Activated effector memory CD4-positive, alpha-beta T cell treated with anti-CD3 and anti-CD28 coated beads, Interleukin-2, amount 50 U/mL, for 16 hours (primary cell): ENCODE results near the gene ROBO2.

Source experiments
- DNase-seq: peaks from one replicate; pipeline ENCODE4 v3.0.0-alpha.2; 2020

ROBO2 gene, protein sequence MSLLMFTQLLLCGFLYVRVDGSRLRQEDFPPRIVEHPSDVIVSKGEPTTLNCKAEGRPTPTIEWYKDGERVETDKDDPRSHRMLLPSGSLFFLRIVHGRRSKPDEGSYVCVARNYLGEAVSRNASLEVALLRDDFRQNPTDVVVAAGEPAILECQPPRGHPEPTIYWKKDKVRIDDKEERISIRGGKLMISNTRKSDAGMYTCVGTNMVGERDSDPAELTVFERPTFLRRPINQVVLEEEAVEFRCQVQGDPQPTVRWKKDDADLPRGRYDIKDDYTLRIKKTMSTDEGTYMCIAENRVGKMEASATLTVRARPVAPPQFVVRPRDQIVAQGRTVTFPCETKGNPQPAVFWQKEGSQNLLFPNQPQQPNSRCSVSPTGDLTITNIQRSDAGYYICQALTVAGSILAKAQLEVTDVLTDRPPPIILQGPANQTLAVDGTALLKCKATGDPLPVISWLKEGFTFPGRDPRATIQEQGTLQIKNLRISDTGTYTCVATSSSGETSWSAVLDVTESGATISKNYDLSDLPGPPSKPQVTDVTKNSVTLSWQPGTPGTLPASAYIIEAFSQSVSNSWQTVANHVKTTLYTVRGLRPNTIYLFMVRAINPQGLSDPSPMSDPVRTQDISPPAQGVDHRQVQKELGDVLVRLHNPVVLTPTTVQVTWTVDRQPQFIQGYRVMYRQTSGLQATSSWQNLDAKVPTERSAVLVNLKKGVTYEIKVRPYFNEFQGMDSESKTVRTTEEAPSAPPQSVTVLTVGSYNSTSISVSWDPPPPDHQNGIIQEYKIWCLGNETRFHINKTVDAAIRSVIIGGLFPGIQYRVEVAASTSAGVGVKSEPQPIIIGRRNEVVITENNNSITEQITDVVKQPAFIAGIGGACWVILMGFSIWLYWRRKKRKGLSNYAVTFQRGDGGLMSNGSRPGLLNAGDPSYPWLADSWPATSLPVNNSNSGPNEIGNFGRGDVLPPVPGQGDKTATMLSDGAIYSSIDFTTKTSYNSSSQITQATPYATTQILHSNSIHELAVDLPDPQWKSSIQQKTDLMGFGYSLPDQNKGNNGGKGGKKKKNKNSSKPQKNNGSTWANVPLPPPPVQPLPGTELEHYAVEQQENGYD (N-terminal part only)

DNA sequence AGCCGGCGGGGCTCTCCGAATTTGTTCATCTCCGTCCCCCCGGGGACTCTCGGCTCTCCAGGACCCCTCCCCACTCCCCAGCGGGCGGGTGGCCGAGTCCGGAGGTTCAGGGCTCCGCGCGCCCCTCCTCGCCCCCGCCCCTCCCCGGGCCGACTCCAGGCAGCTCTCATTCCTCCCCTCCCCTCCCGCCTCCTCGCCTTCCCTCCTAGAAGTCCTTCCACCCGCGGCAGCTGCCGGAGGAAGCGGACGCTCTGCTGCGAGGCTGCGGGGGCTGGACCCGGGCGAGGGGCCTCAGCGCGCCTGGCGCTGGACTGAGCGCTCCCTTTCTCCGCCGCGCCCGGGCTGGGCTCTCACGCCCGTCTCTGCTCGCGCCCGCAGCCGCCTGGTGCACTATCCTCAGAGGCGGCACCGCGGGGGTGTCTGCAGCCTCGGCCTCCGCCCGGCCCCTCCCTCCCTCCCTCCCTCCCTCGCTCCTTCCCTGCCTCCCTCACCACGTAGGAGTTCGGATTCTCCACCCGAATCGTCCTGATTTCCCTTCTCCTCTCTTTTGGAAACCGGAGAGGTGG lies at the start of gene ROBO2:
TSS of gene ROBO2 (plus strand) at position 494 of the 566 bp plus-strand sequence. CDS start 687 bp downstream, outside the sequence.
- DNase-seq = no peak

DNA sequence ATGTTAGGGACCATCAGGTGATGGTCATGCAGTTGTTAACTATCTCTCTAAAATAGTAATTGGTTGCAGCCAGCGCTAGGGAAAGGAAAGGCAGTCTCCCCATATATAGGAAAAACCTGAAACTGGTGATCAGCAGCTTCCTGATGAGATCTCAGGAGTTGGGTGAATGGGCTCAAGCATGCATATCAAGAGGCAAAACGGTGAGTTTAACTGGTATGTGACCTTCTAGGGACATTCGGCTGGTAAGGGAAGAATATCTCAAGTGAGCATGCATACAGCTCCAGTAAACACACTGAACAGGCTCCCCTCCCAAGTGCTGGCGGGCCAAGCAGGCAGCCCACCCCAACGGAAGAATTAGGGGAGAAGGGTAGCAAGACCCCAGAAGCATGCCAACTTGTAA lies 49.3 kb upstream of the ROBO2 start:
- DNase-seq = no peak

DNA sequence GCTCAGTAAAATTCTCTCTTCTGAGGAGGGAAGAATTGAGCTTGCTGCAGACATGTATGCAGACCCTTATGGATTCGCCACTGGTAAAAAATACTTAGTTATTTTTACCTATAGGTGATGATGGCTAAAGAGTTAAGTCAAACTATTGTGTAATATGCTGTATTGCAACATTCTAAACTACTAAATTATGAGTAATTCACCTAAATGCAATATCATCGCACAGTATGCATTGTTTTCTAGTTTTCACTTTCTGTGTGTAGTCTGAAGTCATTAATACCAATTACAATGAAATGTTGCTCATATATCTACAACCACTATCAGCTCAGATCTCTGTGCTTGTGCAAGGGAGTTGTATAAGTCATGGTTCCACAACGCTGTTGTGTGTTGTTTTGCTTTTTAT lies 48.7 kb upstream of the ROBO2 start:
- DNase-seq = no peak

DNA sequence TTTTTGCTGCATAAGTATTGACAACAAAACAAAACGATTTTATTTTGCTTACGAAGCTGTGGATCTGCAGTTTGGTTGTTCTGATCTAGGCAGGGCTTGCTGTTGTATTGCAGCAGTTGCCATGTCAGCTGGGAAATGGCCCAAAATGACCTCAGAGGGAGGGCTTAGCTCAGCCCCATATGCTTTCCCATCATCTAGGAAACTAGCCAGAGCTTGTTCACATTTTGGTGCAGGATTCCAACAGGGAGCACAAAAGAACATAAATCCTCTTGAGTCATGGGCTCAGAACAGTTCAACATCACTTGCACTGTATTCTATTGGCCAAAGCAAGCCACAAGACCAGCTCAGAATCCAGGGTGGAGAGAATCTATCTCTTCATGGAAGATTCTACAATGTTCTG lies 42.2 kb upstream of the ROBO2 start:
- DNase-seq = no peak

DNA sequence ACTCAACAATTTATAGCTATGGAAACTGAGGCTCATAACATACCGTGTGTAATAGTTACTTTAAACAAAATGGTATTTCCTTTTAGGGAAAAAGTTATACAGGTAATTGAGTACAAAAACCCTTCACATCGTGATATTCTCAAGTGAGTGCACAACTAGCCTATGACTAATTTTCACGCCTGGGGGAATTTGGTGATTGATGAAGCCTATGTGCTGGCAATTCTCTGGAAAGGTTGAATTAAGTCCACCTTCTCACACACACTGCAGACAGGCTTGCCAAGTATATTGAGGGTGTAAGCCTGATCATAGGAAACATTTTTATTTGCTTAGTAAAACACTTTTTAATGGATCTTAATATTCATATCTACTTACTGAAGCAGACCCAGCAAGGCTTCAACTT lies 41.3 kb upstream of the ROBO2 start:
- no peak for DNase-seq

DNA sequence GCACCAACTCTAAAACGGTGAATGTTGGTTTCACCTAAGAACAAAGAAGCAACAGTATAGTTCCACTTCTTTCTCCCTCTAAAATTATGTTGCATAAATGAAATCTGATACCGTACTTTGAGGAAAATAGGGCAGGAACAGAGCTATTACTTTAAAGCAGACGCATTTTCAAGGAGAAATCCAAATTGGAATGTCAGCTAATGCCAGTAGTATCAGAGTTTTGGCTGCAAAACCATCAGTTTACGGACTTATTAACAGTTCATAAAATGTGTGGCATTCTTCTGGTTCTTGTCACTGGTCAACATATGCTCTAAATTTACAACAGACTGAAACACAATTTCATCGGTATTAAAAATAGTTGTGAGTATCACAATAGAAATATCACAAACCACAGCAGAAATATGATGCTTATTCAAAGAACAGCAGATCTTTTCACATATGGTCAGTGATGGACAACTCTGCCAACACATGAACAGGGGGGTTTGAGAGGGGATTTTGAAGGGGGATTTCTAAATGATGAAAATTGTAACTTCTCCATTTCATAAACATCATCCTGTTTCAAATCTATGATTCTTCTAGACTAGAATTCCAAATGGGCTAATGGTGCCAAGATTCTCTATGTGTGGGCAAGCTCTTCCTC lies 38.7 kb upstream of the ROBO2 start:
- no peak for DNase-seq

DNA sequence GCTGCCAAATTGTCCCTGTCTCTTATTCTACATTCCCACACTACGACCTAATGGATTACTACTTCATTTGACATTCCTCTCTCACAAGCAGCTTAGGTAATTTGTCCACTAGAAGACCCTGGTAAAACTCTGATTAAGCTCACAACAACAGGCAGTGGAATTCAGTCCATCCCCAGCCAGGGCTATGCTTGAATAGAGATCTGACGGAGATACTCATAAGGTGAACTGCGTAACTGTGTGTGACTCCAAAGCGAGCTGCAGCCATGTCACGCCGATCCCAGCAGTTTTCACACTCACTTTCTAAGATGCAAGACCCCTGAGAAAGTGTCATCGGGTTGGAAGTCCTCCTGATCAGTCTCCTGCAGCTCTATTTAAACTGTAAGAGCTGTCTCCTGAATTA lies 25.7 kb upstream of the ROBO2 start:
- no peak for DNase-seq

DNA sequence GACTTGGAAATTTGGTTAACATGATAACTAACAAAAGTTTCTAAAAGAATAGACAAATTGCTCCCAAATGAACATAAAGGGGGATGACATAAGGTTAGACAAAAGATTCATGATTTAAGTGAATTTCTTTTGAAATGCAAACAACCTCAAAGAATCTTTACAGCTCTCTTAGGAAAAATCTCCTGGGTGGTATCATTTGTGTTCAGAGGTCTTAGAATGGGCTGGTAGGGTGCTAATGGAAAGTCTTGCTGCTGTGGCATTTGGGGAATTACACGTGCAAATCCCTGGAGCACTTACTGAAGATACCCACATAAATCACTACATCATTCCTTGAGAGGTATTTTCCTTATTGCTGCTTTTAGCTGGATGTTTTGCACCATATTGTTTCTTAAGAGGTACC lies 14.4 kb upstream of the ROBO2 start:
- no peak for DNase-seq

DNA sequence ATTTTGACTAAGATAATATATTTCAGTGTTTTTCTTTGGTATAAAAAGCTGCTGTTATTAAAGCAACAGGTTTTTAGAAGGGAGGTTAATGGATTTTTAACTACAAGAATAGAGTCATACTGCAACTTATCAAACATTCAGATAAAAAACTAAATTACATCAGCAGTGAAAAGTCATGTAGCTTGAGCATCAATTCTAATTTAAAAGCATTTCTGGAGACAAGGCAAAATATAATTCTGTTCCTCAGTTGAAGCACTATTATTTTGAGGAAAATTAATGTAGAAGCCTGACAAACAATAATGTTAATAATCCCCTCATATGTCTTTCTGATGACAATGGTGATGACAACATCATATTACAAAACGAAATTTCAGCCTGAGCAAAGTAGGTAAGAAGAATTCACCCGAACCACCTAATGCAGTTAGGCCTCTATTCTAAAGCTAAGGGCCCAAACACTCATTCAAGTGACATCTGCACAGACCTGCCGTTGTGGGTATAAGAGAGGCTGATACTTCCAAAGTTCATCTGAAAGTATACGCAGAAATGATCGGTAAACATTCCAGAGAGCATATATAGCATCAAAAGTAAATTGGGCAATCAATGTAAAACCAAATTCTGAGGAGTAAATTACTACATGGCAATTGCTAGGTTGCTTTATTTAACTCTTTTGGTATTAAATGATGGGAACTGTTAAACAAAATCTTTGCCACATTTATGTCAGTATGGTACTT lies 12.8 kb upstream of the ROBO2 start:
- no peak for DNase-seq

DNA sequence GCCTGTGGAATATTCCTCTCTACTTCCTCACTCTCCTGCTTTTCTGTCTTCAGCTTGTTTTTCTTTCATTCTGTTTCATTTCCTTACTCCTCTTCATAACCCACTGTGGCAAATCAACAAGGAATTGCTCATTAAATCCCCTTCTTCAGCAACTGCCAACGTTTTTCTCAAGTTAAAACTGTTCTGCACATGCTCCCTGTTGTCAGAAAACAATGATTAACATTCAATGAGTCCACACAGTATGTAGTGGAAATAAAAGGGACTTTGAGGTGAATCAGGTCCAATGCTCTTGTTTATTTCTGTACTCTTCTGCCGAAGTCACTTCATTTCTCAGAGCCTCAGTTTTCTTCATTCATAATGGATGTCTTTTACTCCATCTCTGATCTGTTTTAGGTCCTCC lies 11.9 kb upstream of the ROBO2 start:
- no peak for DNase-seq

DNA sequence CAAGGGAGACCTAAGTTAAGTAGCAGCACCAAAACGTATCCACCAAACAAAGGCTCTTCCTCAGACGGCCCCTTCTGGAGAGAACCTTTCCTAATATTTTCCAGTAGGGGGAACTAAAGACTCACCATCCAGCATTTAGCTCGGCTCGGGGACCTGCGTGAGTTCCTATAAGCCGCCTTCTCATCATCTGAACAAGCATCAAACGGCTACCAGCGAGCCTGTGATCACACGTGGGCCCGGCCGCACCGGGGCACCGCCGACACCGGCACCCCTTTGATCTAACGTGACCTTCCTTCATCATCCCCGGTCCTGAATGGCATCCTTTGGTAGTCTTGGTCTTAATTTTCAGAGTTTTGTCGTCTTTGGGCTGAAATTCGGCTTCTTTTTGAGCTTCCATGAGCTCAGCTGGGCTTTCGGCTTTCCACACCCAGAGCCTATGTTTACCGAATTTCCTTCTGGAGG lies 1.4 kb upstream of the ROBO2 start:
- DNase-seq = no peak

DNA sequence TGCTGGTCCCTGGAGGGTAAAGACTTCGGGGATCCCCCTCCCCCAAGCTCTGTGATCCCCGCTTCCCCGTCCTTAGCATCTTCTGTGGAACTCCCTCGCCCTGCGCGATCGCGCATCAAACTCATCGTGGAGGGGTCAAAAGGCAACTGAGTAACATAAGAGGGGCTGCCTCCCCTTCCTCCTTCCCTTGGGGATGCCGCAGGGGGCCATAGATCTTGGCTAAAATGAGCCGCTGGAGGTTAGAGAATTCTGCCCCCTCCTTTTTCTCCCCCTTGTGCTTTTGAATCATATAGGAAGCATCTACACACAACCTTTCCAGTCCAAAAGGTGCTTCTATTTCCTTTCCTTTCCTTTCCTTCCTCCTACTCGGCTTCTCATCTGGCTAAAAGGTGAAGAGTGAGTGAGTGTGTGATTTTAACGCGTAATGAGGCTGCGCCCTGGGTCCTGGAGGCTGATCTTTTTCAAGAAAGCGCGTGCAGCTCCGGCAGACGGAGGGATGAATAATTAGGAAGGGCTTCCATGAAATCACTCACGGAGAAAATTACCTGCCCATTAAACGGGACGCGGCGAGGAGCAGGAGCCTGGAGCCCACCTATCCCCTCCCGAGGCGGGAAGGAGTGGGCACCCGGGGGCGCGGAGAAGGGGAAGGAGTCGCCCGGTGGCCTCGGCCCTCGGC lies 831 bp upstream of the ROBO2 start:
- no peak for DNase-seq

DNA sequence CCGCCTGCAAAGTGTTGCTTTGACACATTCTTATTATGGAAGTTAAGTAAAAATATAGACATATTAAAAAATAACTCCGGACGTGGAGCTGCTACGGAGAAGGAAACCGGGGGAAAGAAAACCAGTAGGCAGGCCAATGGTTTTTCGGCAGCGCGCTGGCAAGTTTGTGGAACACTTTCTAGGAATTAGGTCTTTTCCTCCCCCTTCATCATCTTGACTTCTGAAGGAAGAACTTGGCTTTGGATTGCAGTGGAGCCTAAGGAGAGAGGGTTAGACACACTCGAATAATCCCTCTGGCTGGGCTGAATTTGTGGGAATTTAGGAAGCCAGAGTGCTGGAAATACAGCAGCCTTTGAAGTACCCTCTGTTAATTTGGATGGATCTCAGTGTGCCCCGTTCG lies 317 bp downstream of the ROBO2 start:
- no peak for DNase-seq

DNA sequence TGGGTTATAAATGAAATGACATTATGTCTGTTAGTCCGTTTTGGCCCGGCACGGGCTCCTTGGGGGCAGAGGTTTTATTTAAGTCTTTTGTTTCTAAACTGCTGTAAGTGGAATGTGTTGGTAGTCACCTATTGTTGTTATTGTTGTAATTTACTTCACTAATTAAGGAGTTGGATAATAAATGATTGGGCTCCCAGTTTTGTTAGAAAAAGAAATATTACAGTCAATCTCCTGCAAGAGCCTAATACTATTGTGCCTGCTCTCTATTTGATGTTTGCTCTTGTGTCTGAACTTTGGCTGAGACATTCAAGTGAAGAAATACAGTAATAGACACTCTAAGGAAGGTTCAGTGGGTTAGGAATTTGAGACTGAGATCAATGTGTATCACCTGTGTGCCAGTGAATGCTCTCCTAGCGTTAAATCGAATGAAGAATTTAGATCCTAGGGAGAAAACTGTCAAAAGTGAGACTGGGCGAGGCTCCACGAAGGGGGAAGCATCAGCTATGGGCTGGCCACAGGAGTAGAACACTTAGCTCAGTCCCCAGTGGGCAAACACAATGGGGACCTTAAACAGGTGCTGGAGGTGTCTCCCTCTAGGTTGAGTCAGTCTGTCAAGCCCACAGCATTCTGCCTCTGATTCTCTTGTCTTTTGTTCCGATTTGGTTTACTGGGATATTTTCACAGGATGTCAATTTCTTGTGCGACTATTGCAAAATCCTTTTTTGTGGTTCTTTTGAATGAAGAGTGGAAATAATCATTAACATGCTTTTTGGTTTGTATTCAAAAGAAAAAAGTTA lies 1.2 kb downstream of the ROBO2 start:
- no peak for DNase-seq

DNA sequence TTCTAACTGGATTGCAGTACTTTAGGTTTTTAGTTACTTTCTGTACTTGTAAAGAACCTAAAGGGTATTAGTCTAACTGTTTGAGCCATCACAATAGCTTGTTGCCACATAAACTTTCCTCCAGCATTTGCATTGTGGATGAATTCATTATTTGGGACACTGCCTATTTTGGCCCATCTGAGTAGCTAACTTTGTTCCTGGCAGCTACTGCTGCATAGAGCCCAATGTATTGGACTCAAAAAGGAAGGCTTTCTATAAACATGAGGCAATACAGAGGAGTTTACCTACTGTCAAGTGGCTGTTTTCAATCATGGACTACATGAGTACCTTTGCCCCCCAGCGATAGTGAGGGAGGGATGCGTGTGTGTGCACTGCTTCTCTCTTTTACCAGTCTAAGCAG lies 1.9 kb downstream of the ROBO2 start:
- no peak for DNase-seq

DNA sequence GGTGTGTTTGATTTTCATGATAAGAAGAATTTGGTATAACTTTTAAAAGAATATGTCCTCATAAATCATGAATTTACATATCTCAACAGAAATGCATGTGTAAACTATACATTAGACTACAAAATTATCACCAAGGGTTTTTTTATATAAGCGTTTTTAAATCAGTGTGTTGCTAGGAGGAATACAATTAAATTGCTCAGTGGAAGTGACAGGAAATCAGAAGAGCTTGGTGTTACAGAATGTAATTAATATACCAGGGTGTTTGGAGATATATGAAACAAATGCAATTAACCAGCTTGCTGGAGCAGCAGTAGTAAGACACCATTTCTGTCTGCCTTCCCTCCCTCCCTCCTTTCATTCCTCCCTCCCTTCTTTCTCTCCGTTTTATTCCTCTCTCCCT lies 2.4 kb downstream of the ROBO2 start:
- no peak for DNase-seq

DNA sequence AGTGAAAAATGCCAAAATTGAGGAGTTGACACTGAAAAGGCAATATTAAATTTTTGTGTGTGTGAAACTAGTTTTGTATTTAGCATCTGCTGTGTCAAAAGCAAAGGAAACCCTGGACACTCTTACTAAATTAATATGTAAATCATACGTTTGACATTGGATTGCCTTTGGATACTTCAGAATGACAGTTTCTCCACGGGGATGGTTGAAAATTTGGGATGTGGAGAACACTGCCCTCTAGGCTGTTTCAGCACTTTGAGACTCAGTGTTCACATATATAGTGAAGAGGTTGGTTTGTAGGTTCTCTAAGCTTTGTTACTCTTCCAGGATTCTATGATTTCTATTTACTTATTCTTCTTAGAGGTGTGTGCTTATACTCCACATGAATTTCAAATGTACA lies 3.0 kb downstream of the ROBO2 start:
- DNase-seq = no peak

DNA sequence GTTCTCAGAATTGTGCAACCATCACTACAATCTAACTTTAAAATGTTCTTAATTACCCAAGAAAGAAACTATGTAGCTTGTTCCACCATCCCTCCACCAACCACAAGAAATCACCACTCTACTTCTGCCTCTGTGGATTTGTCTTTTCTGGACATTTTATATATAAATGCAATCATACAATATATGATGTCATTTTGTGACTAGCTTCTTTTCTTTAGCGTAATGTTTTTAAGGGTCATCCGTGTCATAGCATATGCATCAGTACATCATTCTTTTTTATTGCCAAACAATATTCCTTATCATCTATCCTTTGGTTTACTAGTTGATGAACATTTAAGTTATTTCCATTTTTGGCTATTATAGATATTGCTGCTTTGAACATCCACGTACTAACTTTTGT lies 5.8 kb downstream of the ROBO2 start:
- DNase-seq = no peak

DNA sequence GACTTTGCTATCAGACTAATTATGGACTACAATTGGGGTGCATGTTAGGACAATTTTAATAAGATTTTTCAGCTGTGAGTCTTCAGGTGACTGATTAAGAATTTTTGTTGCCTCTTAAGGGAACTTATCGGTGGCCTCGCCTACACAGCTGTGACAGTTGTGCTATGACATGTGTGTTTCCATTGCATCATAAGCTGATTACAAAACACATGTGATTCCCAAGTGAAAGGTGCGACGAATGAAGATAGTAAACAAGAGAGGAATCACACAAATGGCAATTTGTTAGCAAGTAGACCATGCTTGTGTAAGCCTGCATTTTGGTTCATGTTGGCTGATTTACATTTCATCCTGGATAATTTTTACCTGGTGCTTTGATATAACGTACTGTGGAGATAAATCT lies 8.3 kb downstream of the ROBO2 start:
- DNase-seq = no peak

DNA sequence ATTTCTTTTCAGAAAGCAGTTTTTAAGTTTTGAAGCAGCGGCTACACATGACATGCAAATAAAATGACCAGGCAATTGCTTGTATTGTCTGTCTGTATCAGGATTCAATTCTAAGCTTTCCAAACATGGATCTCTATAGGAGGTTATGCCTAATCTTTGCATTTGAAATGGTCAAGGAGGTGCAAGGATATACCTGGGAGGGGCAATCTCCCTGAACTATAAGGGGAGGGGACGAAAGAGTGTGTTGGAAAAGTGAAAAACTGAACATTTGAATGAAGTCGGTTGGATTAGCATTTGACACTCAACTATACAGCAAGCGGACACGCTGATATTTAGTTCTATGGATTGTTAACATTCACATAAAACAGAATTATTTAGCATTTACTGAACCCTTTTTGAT lies 11.7 kb downstream of the ROBO2 start:
- DNase-seq = no peak
